IPS-18c (cell line): ENCODE results near the gene TMEM190.
A peak's percentile ranks its signal among the peaks of the same experiment; 100 is the strongest.

ENCODE experiments used
- H3K4me3 ChIP-seq: 2 replicates; pipeline ENCODE4 v1.7.0; 2013; ENCODE audit warnings: low read depth, mild to moderate bottlenecking, low read length, moderate library complexity; ENCODE audit not compliant: insufficient read depth
- H3K9me3 ChIP-seq: one replicate; pipeline ENCODE4 v1.6.1; 2013; ENCODE audit warnings: mild to moderate bottlenecking, low read length, moderate library complexity; ENCODE audit not compliant: control insufficient read depth, insufficient read depth

TMEM190 gene

DNA sequence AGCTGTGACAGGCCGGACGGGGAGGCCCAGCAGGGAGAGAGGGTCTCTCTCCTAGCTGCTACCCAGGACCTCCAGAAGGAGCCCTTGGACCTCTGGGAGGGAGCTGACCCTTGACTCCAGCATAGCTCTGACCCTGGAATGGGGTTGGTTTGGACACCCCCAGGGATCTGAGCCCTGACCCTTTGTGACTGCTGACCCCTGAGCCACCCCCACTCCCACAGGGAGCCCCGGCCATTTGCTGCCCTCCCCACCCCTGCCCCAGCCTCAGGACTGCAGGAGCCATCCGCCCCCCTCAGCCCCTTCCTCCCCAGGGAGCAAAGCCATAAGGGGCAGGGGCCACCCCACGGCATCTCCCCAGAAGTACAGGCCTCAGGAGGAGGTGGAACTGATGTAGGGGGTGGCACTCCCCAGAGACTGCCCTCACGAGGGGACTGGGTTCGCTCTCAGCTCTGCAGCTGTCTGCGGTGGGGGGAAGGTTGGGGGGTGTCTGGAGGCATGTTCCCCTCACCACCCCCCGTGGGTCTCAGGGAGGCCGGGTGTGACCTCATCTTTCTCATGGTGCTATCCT lies 29.1 kb upstream of the TMEM190 start:
- no peak overlapping the region for H3K4me3 ChIP-seq
- H3K9me3 ChIP-seq, result no peaks in the 10 kb centered on the region

DNA sequence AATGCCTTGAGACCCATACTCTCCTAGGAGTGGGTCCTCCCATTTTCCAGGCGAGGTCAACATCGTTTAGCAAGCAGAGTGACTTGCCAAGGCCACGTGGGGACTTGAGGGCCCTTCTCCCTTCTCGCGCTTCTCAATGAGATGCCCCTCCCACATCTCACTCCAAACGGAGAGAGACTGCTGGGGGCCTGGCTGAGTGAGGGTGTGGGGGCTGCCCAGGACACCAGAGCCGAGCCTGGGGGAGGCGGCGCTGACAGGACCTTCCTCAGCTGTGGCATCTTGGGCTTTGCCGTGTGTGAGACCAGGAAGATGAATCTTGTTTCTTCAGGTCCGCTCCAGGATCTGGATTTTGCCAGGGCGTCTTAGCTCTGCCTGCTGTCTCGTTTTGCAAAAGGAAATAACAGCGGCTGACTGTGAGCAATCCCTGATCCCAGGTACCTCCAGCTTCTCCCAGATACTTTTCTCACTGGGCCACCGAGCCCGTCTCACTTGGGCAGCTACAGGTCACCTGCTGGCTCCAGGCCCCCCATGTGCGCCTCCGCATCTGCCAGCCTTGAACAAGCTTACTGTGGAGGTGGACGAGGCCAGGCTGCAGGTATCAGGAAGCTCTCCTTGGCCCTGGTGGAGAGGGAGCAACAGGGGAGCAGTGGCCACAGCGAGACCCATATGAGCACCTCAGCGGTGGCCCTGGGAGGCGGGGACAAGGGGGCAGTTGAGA lies 28.1 kb upstream of the TMEM190 start:
- Histone ChIP-seq H3K9me3 (no peaks in the 10 kb centered on the region), H3K4me3 (no peak overlapping the region)

DNA sequence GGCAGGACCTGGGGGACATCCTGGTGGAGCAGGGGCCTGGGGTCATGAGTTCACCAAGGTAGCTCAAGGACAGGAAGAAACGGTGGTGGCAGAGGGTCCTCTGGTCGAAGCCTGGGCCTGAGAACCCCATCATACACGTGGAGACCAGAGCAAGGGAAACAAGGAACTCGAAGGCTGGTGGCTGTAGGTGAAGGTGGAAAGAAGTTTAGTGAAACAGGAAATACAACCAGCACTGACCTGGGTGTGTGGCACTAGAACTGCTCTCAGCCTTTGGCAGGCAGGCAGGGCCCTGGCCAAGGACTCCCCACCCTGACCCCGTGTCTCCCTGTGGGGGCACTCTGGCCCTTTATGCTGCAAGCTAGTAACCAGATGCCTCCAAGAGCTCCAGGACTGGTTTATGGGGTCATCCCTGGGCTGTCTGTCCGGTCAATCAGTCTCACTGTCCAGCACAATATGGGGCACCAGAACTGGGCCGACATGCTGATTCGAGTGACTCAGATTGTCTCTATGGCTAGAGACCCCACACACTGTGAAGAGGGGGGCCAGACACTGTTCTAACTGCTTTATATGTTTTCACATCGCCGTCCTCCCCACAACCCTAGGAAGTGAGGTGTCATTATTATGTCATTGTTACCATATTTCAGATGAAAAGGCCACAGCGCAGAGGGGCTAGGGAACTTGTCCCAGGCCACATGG lies 25.9 kb upstream of the TMEM190 start:
- no peaks in the 10 kb centered on the region for H3K9me3 ChIP-seq
- no peak overlapping the region for H3K4me3 ChIP-seq

DNA sequence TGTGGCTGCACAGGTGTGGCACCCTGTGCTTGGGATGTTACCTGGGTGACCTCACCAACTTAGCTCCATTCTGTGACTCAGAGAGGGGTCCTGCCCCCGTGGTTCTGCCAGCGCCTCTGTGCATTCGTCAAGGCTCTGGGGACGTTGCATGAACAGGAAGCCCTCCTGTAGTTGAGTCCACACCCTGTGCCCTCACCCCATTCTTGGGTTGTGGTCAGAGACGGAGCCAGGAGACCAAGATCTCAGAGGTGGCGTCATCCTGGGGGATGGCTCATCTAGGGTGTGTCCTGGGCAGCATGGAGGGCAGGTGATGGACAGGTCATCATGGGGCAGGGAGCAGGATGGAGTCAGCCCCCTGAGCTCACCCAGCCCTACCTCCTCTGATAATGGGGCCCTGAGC lies 24.6 kb upstream of the TMEM190 start:
- Histone ChIP-seq H3K4me3 (no peak overlapping the region), H3K9me3 (no peaks in the 10 kb centered on the region)

DNA sequence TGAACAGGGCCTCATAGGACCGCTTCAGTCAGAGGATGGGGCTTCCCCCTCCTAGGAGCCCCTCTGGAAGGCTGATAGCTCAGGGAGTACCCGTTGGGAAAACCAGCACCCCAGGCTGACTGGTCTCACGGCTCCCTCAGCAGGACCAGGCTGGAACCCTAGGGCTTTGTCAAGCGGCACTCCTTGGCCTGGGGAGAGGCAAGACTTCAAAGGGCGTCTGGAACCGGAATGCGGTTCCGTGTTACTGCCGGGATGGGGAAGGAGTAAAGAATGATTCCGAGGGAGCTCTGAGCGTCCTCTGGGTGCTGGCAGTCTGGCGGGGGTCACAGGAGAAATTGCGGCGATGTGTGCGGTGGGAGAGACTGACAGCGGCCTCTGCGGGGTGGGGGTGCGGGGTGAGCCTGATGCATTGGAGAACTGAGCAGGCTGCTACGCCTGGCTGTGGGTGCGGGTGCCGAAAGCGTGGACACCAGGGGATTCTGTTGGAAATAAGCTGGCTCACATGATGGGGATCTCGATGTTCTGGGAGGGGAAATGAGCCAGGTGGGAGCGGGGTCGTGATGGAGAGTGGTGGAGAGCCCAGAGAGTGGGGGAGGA lies 24.0 kb upstream of the TMEM190 start:
- Histone ChIP-seq H3K4me3 (no peak overlapping the region), H3K9me3 (no peaks in the 10 kb centered on the region)

DNA sequence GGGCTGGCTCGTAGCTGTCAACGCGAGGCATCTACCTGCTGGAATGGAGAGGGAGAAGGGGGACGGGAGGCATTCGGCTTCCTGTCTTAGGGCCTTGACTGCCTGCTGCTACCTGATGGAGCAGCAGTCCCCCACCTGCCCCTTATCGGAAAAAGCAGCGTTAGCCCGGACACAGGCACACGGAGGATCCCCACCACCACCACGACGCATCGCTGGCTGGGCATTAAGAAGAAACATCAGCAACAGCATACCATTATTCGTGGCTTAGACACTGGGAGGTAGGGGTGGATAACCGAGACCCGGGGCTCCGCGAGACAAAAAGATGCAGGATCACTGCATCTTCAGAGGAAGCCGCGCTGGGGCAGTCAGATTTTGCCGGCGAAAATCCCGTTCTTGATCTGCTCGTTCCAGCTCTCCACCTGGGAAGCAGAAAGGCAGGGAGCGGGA lies 23.2 kb upstream of the TMEM190 start:
- Histone ChIP-seq H3K9me3 (no peaks in the 10 kb centered on the region), H3K4me3 (peak overlapping the region; percentile 69)

DNA sequence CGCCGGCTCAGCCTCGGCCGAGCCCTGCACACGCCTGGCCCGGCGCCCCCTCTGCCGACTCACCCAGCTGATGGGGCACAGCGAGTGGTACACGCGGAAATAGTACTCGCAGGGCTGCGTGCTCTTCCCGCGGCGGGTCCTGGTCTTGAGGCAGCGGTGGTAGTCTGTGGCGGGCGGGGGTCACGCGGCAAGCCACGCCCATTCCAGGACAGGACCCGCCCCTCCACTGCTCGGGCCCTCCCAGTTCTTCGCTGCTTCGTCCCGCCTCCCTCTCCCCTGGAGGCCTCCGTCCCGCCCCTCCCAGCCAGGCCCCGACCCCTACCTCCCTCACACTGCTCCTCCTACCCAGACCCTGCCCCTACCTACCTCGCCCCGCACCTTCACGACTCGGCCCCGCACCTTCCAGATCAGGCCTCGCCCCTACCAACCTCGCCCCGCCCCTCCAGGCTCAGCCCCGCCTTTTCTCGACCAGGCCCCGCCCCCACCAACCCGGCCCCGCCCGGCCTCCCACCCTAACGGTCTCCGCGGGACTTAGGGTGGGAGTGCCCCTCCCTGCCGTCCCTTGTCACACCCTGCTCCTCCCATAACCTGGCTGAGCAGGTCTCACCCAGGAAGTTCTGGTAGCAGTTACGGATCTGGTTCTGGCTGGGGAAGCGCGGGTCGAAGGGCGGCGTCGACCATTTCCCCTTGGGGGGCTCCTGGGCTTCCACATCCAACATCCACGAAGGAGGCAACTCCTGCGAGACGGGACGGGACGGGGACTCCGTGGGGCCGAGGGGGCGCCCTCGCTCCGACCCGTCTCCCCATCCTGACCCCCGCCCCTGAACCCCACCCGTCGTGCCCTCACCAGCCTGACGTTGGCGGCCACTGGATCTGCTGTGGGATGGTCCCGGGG lies 22.6 kb upstream of the TMEM190 start:
- H3K4me3 ChIP-seq, result peak overlapping the region; percentile 69

DNA sequence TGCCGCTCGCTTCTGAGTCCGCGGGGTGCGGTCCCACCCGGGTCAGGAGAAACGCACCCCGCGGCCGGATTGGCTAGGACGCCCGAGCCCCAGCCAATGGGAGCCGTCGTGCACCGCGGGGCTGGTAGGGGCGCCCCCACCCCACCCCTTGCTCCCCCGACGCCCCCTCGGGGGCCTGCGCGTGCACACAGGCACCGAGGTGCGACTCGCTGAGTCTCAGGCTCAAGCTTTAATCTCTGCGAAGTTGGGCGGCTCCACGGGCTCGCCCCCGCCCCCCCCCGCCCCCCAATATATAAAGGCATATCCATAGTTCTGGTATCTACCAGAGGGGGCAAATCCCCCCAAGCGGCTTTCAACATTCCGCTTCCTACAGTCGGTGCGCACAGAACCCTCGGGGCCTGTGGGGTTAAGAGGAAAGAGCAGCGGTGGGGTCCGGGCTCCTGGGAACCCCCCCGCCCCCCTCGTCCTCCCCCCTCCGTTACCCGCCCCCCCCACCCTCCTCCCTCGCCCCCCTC lies 21.9 kb upstream of the TMEM190 start, which contains the start of gene COX6B2:
Gene COX6B2, minus strand, starts transcription at position 22 of the 515 bp plus-strand sequence. CDS start 198 bp downstream, outside the sequence.
- Histone ChIP-seq H3K4me3 (peak within 1 kb of the TSS; percentile 69), H3K9me3 (no peaks in the 10 kb centered on the region)

More for the DNA sequence above, 22.6 kb upstream of the TMEM190 start:
- H3K9me3 ChIP-seq, result no peaks in the 10 kb centered on the region

DNA sequence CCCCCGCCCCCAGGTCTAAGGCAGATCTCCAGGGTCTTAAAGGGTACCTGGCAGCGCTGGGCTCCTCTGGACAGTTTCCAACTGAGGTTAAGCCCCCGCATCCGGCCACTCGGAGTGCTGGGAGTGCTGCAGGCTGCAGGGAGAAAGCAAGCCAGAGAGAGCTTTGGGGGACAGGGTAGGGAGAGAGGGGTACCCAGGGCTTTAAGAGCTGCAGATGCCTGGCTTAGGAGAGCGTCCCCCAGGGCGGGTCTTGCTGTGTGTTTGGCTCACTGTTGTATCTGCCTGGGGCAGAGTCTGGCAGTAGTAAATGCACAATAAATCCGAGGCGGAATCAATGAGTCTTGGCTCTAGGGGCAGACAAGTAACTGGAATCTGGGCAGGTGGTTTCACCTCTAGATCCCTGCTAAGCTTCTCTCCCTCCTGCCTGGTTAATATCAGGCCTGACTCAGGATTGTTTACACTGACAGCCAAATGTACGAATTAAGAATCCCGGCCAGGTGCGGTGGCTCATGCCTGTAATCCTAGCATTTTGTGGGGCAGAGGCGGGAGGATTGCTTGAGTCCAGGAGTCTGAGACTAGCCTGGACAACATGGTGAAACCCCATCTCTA lies 21.3 kb upstream of the TMEM190 start:
- 0 out of 2 replicates have a peak overlapping the region, but pooled peaks have one; percentile 15 for H3K4me3 ChIP-seq
- no peaks in the 10 kb centered on the region for H3K9me3 ChIP-seq

DNA sequence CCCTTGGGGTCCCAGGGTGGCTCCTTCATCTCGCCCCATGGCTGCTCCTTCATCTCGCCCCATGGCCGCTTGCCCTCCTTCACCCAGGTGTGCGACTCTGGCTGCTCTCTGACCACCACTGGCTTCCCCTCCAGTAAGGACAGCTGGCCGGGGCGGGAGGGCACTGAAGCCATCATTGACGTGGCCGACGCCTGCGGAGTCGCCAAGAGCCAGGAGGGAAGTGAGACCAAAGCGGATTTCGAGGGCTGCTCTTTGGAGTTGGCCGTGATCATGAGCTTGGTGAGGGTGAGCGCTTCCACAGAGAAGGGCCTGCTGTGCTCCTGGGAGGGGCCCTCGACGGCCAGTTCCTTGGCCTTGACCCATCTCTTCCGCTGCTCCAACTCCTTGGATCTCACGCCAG lies 18.1 kb upstream of the TMEM190 start:
- no peak overlapping the region for H3K4me3 ChIP-seq

DNA sequence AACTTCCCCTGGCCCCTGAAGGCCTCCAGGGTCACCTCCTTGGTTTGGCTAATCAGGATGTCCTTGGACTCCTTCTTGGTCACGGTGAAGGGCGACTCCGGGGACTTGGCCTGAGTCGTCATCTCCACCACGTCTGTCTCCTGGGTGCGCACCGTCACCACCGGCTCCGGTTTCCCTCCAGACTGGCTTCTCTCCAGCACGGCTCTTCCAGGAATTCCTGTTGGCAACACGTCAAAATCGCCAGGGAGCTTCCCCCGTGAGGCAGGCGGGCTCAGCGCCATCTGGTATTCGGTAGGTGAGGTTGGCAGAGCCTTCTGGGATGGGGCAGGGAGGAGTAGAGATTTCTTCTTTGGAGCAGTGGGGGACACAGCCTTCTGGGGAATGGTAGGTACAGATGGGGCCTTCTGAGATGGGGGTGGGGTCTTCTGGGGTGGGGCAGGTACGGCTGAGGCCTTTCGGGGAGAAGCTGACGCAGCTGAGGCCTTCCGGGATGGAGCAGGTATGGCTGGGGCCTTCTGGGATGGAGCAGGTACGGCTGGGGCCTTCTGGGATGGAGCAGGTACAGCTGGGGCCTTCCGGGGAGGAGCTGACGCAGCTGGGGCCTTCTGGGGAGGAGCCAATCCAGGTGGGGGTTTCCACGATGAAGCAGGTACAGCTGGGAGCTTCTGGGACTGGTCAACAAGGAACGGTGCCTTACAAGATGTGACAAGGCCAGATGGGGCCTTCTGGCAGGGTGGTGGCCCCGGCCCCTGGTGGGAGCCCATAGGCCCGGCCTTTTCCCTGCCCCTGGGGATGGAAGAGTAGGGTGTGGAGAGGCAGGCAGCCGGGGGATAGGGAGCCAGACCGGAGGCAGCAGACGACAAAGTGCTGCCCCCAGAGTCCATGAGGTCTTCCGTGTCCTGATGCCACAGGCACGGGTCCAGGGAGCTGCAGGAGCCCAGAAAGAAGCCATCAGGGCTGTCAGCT lies 17.4 kb upstream of the TMEM190 start:
- H3K4me3 ChIP-seq, result no peak overlapping the region; the same call in 1 of the 2 replicates
- H3K9me3 ChIP-seq, result no peaks in the 10 kb centered on the region

More for the DNA sequence above, 18.1 kb upstream of the TMEM190 start:
- H3K9me3 ChIP-seq, result no peaks in the 10 kb centered on the region

DNA sequence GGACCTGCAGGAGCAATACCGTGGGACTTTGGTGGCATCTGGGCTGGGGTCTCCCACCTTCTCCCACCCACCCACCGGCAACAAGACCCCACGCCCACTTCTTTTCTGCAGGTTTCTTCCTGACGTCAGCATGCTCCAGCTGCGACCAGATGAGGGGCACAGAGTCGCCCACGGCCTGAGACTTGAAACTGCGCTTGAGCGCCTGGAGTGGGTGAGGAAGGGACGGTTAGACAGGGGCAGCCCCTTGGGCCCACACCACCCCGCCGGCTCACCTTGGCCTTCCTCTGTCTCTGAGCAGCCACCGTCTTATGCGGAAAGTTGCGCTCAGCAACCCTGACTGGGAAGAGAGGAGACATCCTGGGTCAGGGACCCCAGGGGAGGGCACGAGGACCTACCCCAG lies 15.7 kb upstream of the TMEM190 start:
- Histone ChIP-seq H3K4me3 (no peak overlapping the region), H3K9me3 (no peaks in the 10 kb centered on the region)

DNA sequence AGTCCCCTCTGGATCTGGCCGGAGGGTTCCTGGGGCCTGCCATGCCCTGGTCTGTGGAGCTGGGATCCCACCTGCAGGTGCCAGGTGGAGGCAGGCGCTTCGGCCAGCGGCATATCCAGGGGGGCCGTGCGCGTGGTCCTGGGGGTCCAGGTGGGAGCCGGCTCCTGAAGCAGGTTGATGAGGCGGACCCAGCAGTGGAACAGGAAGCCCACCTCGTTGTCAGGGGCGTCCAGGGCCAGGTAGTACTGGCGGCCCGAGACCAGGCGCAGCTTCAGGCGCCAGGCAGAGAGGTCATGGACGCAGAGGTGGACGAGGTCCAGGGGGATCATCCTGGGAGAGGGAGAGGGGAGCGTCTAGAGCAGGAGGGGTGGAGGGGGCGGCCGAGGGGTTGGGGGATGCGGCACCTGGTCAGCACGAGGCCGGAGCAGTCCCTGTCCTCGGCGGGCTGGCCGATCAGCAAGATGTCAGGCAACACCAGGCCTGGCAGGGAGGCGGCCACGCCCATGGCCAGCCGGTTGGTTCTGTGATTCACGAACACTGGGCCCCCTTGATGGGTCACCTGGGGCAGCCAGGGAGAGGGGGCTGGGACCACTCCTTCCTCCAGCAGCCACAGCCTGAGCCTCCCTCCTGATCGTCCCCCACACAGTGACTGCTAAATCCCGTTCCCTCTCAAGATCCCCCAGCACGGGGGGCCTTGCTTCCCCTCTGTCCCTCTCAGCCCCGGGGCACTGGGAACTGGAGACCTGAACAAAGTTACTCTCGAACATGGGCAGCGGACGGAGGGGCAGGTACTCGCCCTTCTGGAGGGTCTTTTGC lies 14.2 kb upstream of the TMEM190 start:
- Histone ChIP-seq H3K9me3 (no peaks in the 10 kb centered on the region), H3K4me3 (no peak overlapping the region)

DNA sequence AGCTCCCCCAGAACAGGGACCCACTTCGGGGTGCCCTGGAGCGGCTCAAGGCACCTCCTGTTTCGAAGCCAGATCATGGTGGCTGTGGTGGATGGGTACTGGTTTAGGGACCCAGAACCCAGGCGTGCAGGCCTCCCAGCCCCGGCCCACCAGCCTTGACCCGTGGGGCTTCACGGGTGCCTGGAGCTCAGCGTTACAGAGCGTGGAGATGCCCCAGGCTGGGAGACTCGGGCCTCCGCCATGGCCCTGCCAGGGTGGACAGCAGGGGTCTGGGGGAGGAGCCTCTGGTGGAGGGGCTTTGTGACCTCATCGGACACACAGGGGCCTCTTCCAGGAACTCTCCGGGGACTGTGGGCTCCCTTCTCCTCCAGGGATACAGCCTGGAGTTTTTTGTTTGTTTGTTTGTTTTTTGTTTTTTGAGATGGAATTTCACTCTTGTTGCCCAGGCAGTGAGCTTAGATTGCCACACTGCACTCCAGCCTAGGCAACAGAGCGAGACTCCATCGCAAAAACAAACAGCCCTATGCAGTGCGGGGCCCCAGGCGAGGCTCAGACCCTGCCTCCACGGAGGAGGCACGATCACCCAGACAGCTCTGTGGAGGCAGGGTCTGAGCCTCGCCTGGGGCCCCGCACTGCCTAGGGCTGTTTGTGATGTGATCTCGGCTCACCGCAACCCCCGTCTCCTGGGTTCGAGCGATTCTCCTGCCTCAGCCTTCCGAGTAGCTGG lies 13.5 kb upstream of the TMEM190 start, which contains the start of gene GARIN5B:
Gene GARIN5B, minus strand, starts transcription at position 271 of the 727 bp plus-strand sequence. Its CDS starts 194 bp downstream, at position 77.
- H3K9me3 ChIP-seq, result no peaks in the 10 kb centered on the region
- H3K4me3 ChIP-seq, result no peak within 1 kb of the TSS
